ENCODE results near the gene JMJD1C. TPM values are rescaled to one million over a fixed set of nuclear protein-coding genes. Genes with fewer than 3 reads are reported as not detected.

Gene JMJD1C
- total RNA-seq, 1 donor = 572 TPM

DNA sequence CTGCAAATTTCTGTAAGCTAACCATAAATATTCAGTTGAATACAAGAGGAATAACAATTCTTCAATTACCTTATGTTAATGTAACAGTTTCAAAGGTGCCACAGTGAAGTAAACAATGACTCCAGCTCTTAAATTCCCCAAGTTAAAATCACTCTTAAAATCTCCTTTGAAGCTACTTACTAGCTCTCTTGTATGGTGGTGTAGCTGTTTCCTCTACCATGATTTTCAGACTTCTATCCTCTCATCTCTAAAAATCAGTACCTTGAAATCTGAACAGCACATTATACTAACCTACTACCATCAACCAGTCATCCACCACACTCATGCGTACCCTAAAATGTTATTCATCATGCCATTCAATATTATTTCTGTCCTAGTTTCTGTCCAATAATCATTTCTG lies 29.6 kb downstream of the JMJD1C start:
- Histone ChIP-seq H3K27me3 (ENCODE audit: insufficient read depth, low read length) (no peaks in the 10 kb centered on the region), H3K9me3 (ENCODE audit: low read depth, low read length) (no peaks in the 10 kb centered on the region), H3K4me3 (ENCODE audit: low read length) (no peak overlapping the region), H3K4me1 (ENCODE audit: insufficient read depth, low read length) (peaks cover 11% of the 10 kb centered on the region)

DNA sequence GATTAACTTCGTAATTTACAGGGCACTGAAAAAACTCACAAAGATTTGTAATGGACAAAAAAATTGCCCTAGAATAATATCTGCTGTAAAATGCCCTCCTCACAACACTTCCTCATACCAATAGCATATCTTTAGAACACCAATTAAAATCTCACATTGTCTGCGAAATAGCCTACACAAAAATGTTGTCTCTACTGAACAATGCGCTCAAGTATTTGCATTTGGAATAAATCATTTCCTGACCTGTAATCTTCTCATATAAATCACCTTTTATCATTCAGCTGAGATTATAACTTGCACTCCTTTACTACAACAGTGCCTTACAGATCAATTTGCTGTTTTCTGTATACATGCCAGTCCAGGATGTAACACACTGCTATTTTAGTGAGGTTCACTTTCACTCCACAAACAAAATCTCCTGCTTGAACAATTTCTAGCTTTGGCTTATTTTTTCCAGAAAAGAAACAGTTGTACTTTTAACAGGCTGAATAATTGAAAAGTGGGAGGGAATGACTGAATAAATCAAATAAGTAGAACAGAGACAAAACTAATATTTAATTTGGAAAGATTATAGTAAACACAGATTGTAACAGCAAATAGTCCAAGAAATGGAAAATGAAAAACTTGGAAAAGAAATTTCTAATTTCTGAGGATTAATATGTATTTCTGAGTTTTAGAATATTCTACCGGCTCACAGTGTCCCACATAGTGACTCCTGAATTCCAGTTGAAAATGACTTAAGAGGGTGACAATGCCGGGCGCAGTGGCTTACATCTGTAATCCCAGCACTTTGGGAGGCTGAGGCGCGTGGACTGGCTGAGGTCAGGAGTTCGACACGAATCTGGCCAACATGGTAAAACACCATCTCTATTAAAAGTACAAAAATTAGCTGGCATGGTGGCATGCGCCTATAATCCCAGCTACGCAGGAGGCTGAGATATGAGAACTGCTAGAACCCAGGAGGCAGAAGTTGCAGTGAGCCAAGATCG lies 30.6 kb downstream of the JMJD1C start:
- Histone ChIP-seq H3K27me3 (ENCODE audit: insufficient read depth, low read length) (no peaks in the 10 kb centered on the region), H3K4me1 (ENCODE audit: insufficient read depth, low read length) (peaks cover 17% of the 10 kb centered on the region), H3K9me3 (ENCODE audit: low read depth, low read length) (no peaks in the 10 kb centered on the region), H3K4me3 (ENCODE audit: low read length) (no peak overlapping the region)

DNA sequence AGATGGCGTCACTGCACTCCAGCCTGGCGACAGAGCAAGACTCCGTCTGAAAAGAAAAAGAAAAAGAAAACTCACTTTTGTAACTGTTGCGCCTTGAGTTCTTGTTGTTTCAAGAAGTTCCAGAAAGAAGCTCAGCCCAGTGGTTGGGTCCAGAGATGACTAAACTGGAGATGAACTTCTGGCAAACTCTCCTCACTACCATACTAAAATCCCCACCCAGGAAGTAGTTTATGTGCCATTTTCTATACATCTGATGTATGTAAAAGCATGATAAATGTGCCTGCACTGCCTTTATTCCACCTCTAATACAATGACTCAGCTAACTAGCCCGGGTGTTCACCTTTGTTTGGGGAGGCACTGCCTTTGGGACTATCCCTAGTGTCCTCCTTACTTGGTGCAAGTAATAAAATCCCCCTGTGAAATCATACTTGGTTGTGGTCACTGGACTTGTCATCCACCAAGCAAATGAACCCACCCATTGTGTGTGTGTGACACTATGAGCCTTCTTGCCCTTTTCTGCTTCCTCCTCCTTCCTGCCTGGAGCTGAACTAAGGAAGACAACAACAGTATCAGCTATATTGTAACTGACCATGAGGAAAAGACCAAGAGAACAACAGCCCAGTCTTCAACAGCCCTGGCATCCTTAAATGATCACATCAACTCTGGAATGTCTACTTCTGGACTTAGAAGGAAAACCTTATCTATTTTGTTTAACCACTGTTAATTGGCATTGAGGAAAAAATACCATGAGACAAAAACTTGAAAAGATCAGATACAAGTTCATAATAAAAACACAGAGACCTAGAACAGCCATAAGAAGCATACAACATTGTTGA lies 33.6 kb downstream of the JMJD1C start:
- Histone ChIP-seq H3K27me3 (ENCODE audit: insufficient read depth, low read length) (no peaks in the 10 kb centered on the region), H3K9me3 (ENCODE audit: low read depth, low read length) (no peaks in the 10 kb centered on the region), H3K4me3 (ENCODE audit: low read length) (no peak overlapping the region), H3K4me1 (ENCODE audit: insufficient read depth, low read length) (peaks cover 14% of the 10 kb centered on the region)

DNA sequence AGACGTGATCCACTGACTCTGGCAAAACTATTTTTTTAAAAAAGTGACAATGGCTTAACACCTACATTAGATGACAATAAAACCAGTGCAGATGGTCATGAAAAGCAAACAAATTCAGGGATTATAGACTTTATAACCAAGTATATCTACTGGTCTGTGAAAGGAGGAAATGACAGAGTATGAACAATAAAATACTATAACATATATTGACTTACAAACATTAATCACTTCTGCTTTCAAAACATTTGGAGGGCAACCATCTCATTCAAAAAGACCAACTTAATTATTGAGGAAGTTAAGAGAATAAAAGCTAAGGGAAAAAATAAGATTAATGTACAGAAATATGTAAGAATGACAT lies 34.8 kb downstream of the JMJD1C start:
- Histone ChIP-seq H3K27me3 (ENCODE audit: insufficient read depth, low read length) (no peaks in the 10 kb centered on the region), H3K4me1 (ENCODE audit: insufficient read depth, low read length) (peaks cover 8% of the 10 kb centered on the region), H3K9me3 (ENCODE audit: low read depth, low read length) (no peaks in the 10 kb centered on the region), H3K4me3 (ENCODE audit: low read length) (no peak overlapping the region)

DNA sequence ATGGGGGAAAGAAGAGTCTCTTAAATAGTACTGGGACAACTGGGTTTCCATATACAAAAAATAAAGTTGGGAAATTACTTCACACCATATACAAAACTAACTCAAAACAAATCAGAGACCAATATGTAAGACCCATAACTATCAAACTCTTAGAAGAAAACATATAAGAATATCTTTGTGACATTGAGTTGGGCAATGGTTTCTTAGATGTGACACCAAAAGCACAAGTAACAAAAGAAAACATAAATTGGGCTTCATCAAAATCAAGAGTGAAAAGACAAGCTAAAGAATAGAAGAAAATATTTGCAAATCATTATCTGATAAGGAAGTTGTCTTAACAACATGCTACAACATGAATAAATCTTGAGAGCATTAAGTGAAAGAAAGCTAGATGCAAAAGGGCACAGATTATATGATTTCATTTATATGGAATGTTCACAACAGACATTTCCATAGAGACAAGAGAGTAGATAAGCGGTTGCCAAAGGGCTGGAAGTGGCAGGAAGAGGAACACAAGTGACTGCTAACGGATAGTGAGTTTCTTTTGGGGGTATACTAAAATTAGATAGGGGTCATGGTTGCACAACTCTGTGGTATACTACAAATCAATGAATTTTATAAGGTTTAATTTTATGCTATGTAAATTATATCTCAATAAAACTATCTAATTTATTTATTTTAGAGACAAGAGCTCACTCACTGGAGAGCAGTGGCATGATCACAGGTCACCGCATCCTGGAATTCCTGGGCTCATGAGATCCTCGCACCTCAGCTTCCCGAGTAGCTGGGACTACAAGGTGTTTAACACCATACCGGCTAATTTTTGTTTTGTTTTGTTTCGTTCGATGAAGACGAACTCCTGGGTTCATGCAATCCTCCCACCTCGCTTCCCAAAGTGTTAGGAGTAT lies 35.4 kb downstream of the JMJD1C start:
- H3K27me3 ChIP-seq (ENCODE audit: insufficient read depth, low read length) = no peaks in the 10 kb centered on the region
- no peak overlapping the region for H3K4me3 ChIP-seq (ENCODE audit: low read length)
- peaks cover 13% of the 10 kb centered on the region for H3K4me1 ChIP-seq (ENCODE audit: insufficient read depth, low read length)
- no peaks in the 10 kb centered on the region for H3K9me3 ChIP-seq (ENCODE audit: low read depth, low read length)

DNA sequence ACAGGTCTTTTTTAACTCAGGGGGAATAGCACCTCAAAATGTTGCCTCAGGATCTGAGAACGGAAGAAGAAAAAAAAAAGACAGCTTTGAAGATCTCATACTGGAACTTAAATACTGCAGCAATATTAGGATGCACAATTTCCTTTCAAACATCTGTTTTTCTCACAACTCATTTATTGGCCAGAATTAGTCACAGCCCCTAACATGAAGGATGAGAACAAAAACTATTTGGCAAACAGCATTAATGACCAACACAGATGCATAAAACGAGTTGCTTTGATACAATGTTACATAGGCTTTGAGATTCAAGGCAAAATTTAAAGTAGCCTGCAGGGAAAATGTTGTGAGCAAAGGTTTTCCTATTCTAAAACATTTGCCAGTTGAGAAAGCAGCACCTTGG lies 36.5 kb downstream of the JMJD1C start:
- no peaks in the 10 kb centered on the region for H3K9me3 ChIP-seq (ENCODE audit: low read depth, low read length)

DNA sequence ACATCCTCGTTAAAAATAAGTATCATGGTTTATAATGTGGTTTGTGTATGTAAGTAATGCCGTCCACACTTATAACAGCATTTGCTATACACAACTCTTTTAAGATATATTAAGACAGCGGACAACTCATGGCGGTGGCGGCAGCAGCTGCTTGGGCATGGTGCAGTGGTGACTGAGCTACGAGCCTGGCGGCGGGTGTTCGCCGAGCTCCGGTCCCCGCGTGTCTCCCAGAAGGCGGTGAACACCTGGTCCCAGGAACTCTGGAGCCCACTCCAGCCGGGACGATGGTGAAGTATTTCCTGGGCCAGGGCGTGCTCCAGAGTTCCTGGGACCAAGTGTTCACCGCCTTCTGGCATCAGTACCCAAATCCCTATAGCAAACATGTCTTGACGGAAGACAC lies 38.8 kb downstream of the JMJD1C start:
- Histone ChIP-seq H3K4me3 (ENCODE audit: low read length) (no peak overlapping the region), H3K9me3 (ENCODE audit: low read depth, low read length) (no peaks in the 10 kb centered on the region), H3K4me1 (ENCODE audit: insufficient read depth, low read length) (peaks cover 20% of the 10 kb centered on the region), H3K27me3 (ENCODE audit: insufficient read depth, low read length) (no peaks in the 10 kb centered on the region)

More for the DNA sequence above, 36.5 kb downstream of the JMJD1C start:
- Histone ChIP-seq H3K4me1 (ENCODE audit: insufficient read depth, low read length) (peaks cover 14% of the 10 kb centered on the region), H3K27me3 (ENCODE audit: insufficient read depth, low read length) (no peaks in the 10 kb centered on the region), H3K4me3 (ENCODE audit: low read length) (no peak overlapping the region)

DNA sequence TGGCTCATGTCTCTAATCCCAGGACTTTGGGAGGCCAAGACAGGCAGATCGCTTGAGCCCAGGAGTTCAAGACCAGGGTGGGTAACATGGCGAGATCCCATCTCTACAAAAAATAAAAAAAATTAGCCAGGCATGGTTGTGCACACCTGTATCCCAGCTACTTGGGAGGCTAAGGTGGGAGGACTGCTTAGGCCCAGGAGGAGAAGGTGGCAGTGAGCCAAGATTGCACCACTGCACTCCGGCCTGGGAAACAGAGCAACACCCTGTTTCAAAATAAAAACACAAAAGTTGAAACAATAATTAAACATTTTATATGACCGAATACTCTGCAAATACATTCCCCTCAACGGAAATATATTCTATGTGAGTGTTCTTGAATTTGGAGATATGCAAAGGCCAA lies 40.3 kb downstream of the JMJD1C start:
- H3K9me3 ChIP-seq (ENCODE audit: low read depth, low read length) = no peaks in the 10 kb centered on the region
- peaks cover 28% of the 10 kb centered on the region for H3K4me1 ChIP-seq (ENCODE audit: insufficient read depth, low read length)
- H3K4me3 ChIP-seq (ENCODE audit: low read length) = no peak overlapping the region
- no peaks in the 10 kb centered on the region for H3K27me3 ChIP-seq (ENCODE audit: insufficient read depth, low read length)

DNA sequence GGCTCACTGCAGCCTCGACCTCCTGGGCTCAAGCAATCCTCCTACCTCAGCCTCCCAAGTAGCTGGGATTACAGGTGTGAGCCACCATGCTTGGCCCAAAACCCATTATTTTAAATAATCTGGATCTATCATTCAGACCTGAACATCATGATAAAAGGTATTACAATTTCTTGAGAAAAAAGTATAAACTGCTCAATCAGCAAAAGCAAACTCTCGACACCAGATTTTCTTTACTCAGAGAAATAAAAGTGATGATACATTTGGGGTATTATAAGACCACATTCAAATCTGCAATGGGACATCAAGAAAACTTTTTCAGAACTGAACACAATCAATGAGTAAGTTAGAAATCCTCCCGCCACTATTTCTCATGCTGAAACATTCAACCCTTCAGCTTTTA lies 41.2 kb downstream of the JMJD1C start:
- Histone ChIP-seq H3K4me3 (ENCODE audit: low read length) (no peak overlapping the region), H3K9me3 (ENCODE audit: low read depth, low read length) (no peaks in the 10 kb centered on the region), H3K27me3 (ENCODE audit: insufficient read depth, low read length) (no peaks in the 10 kb centered on the region), H3K4me1 (ENCODE audit: insufficient read depth, low read length) (peaks cover 25% of the 10 kb centered on the region)

DNA sequence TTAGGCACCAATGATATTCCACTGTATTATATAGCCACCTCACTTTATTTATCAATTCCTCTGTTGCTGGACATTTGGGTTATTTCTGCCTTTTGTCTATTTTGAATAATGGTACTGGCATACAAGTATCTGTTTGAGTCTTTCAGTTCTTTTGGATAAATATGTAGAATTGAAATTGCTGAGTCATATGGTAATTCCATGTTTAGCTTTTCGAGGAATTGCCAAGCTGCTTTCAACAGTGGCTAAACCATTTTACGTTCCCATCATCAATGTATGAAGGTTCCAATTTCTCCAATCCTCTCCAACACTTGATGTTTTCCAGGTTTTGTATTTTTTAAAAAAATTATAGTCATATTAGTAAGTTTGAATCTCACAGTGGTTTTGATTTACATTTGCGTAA lies 42.3 kb downstream of the JMJD1C start:
- Histone ChIP-seq H3K4me1 (ENCODE audit: insufficient read depth, low read length) (peaks cover 25% of the 10 kb centered on the region), H3K27me3 (ENCODE audit: insufficient read depth, low read length) (no peaks in the 10 kb centered on the region), H3K9me3 (ENCODE audit: low read depth, low read length) (no peaks in the 10 kb centered on the region), H3K4me3 (ENCODE audit: low read length) (no peak overlapping the region)

DNA sequence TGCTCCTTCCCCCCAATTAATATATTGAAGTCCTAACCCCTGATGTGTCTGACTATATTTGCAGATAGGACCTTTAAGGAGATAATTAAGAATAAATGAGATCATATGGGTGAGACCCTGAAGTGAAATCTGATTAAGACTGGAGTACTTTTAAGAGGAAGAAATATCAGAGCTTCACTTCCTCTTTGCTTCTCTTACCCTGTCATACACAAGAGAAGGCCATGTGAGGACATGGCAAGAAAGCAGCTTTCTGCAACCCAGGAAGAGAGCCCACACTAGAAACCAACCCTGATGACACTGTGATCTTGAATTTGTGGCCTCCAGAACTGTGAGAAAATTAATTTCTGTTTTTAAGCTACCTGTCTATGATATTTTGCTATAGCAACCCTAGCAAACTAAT lies 44.2 kb downstream of the JMJD1C start:
- H3K4me1 ChIP-seq (ENCODE audit: insufficient read depth, low read length) = peaks cover 25% of the 10 kb centered on the region
- H3K9me3 ChIP-seq (ENCODE audit: low read depth, low read length) = no peaks in the 10 kb centered on the region
- H3K27me3 ChIP-seq (ENCODE audit: insufficient read depth, low read length) = no peaks in the 10 kb centered on the region
- no peak overlapping the region for H3K4me3 ChIP-seq (ENCODE audit: low read length)

DNA sequence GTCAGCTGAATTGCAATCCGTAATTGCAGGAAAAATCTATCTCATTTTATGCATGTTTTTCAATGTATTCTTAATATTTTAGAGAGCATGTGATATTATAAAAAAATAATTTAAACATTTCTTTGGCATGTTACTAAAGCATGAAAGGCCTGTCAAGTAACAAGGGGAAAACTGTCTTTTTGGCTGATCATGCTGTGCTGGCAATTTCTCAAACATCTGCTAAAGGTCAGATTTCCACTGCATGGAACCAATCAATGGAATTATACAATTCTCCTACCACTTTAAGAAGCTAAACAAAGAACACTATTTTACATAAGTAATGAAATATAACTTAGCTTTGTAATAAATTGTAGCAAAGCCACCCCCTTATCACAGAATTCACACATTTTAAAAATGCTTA lies 49.4 kb downstream of the JMJD1C start:
- Histone ChIP-seq H3K27me3 (ENCODE audit: insufficient read depth, low read length) (no peaks in the 10 kb centered on the region), H3K9me3 (ENCODE audit: low read depth, low read length) (no peaks in the 10 kb centered on the region), H3K4me1 (ENCODE audit: insufficient read depth, low read length) (peaks cover 5% of the 10 kb centered on the region), H3K4me3 (ENCODE audit: low read length) (no peak overlapping the region)

DNA sequence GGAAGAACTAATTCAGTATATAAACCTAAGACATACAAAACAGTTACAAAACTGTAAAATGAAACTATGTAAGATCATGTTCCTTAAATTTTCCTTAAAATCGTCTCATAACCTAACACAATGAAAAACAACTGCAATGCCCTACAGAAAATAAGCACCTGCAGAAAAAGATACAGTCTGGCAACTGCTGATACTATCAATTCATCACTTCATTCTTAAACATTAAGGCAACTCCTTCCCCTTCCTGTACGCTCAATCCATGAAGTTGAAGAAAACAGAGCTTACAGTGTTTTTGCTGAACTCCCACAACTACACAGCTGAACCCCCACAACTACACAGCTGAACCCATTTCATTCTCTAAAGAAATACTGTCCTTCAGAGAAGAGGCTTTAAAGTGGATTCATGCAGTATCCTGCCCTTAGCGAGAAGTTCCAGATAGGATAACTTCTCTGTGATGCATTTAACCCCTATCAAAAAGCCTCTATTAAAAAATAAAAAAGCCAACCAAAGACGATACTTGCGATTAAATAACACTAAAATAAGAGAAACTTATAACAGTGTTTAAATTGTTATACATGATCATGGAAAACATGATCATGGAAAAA lies 50.0 kb downstream of the JMJD1C start:
- no peaks in the 10 kb centered on the region for H3K27me3 ChIP-seq (ENCODE audit: insufficient read depth, low read length)
- no peaks in the 10 kb centered on the region for H3K4me1 ChIP-seq (ENCODE audit: insufficient read depth, low read length)
- no peaks in the 10 kb centered on the region for H3K9me3 ChIP-seq (ENCODE audit: low read depth, low read length)
- H3K4me3 ChIP-seq (ENCODE audit: low read length) = no peak overlapping the region

DNA sequence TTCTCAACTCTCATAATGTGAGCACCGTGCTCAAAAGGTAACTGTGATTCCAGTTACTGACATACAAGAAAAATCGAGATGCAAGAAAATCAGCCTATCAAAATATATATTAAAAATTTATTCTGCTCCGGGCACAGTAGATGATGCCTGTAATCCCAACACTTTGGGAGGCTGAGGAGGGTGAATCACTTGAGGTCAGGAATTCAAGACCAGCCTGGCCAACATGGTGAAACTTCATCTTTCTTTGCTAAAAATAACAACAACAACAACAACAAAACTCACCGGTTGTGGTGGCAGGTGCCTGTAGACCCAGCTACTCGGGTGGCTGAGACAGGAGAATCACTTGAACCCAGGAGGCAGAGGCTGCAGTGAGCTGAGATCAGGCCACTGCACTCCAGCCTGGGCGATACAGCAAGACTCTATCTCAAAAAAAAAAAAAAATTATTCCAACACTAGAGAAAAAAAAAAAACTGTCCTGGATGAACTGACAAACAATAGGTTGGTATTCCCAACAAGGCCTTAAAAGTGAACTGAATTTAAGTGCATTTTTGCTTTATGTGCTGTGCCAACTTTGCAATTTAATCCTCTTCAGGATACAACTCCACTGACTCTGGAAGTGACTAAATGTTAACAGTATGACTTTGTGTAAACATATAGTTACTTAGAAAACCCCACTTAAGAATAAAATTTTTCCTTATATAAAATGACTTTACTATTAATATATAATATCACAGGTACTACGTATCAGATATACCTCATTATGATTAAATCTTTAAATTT lies 51.1 kb downstream of the JMJD1C start:
- no peak overlapping the region for H3K4me3 ChIP-seq (ENCODE audit: low read length)
- no peaks in the 10 kb centered on the region for H3K9me3 ChIP-seq (ENCODE audit: low read depth, low read length)

More for the DNA sequence above, 51.1 kb downstream of the JMJD1C start:
- Histone ChIP-seq H3K27me3 (ENCODE audit: insufficient read depth, low read length) (no peaks in the 10 kb centered on the region), H3K4me1 (ENCODE audit: insufficient read depth, low read length) (peaks cover under 1% of the 10 kb centered on the region)
